Measurements from ENCODE around the gene C1orf74. TPM values are rescaled to one million over a fixed set of nuclear protein-coding genes. Genes with fewer than 3 reads are reported as not detected.

C1orf74 gene
- total RNA-seq, 2 experiments from 2014 or later: 3.7 to 4.3 TPM

DNA sequence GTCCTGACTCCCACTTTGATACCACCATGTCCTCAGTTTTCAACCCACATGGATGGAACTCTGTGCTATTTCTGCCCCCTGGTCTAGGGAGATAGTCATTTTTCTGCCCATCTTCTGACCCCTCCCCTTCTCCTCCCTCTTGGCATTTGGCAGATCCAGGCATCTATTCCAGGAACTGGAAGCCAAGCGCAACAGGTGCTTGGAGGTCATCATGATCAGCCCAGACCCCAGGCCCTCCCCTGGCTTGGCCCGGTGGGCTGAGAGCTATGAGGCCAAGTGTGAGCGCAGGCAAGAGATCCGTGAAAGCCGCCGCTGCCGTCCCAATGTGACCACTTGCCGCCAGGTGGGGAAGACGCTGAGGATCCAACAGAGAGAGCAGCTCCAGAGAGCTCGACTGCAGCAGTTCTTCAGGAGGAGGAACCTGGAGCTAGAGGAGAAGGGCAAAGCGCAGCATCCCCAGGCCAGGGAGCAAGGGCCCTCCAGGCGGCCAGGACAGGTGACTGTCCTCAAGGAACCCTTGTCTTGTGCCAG lies 24.5 kb downstream of the C1orf74 start:
- peaks cover 71% of the 10 kb centered on the region for H3K4me1 Mint-ChIP-seq
- H3K4me3 Mint-ChIP-seq: no peak overlapping the region
- peaks cover 79% of the 10 kb centered on the region for H3K36me3 Mint-ChIP-seq (ENCODE audit: low read depth)
- CTCF ChIA-PET: interaction anchor here (0.6 to 2.7 kb wide), 5 partner anchors 8 to 70 kb away, joined by 3 to 12 read pairs (median 6); no protein-coding TSS in a partner anchor
- intact Hi-C loops (cut with DNase I, micrococcal nuclease): loop anchor here (2.0 to 10.0 kb wide), 4 partner anchors 63 to 1935 kb away; no protein-coding TSS in a partner anchor
- ATAC-seq (no peak), DNase-seq (no peak)
- POLR2A ChIA-PET: no interaction called here
- peak overlapping the region; percentile 56 for H3K27ac Mint-ChIP-seq
- H3K9me3 Mint-ChIP-seq (ENCODE audit: low read depth): peaks cover 2% of the 10 kb centered on the region
- H3K27me3 Mint-ChIP-seq: no peaks in the 10 kb centered on the region

DNA sequence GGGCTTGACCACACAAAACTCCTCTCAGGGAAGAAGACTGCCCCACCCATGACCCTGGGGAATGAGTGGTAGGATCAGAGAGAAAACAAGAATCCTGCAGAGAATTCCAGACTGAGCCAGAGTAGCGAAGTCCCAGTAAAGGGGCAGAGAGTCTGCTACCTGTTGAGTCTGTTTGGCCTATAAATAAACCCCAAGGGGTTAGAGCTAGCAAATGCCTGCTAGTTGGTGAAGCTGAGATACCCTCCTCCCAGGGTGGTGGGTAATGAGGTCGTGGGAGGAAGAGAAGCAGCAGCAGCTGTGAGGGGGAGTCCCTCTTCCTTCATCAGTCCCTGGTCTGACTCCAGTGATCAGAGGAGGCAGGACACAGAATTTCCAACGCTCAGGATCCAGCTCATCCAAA lies 26.0 kb downstream of the C1orf74 start:
- H3K4me1 Mint-ChIP-seq: peaks cover 73% of the 10 kb centered on the region
- intact Hi-C loops (cut with DNase I, micrococcal nuclease): loop anchor here (2.0 to 10.0 kb wide), 4 partner anchors 64 to 1934 kb away; no protein-coding TSS in a partner anchor
- H3K27ac Mint-ChIP-seq: peak overlapping the region; percentile 99
- POLR2A ChIA-PET: interaction anchor here (2.4 kb wide), 1 partner anchor 10 kb away, joined by 21 read pairs; no protein-coding TSS in a partner anchor
- H3K27me3 Mint-ChIP-seq: no peaks in the 10 kb centered on the region
- ATAC-seq: no peak
- H3K4me3 Mint-ChIP-seq: peak overlapping the region; percentile 95
- DNase-seq: no peak
- CTCF ChIA-PET: interaction anchor here (1.3 to 5.0 kb wide), 3 partner anchors 9 to 34 kb away, joined by 3 to 58 read pairs (median 11); no protein-coding TSS in a partner anchor
- peaks cover 66% of the 10 kb centered on the region for H3K36me3 Mint-ChIP-seq (ENCODE audit: low read depth)
- H3K9me3 Mint-ChIP-seq (ENCODE audit: low read depth): no peaks in the 10 kb centered on the region

DNA sequence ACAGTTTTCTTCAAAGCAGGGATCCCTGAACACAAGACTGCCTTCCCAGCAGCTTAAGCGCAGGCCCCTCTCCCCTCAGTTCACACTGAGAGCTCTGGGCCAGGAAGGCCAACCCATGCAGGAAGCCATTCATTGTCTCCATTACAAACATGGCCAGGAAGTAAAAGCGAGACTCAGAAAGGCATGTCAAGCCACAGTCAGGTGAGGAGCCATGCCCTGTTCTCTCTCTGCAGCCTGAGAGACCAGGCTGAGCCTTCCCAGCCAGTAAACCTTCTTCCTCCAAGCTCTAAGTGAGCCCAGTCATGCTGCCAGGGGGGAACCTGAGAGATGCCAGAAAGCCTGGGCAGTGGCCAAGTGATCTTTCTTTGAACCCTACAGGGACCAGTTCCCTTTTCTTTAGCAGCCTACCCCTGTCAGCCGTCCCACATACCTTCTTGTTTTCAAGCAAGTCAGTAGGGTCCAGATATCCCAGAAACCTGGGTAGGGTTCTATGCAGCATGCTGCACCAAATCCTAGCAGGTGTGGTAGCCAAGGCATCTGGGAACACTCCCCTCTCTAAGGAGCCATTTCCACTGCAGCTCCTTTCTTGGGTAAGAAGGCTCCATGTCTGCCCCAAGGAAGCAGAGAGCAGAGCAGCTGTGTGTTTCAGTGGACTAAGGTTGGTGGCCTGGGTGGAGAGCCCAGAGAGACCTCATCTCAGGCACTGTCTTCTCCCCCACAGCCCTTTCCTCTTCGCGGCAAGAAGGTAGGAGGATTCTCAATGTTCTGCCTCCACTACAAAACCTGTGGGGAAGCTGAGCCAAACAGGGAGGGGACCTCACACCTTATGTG lies 27.5 kb downstream of the C1orf74 start:
- Mint-ChIP-seq H3K9me3 (ENCODE audit: low read depth) (no peaks in the 10 kb centered on the region), H3K4me3 (peak overlapping the region; percentile 95), H3K4me1 (peaks cover 75% of the 10 kb centered on the region), H3K27me3 (no peaks in the 10 kb centered on the region), H3K36me3 (ENCODE audit: low read depth) (peaks cover 50% of the 10 kb centered on the region), H3K27ac (peak overlapping the region; percentile 99)
- ATAC-seq (peak; percentile 34), DNase-seq (peak; percentile 63)
- POLR2A ChIA-PET: interaction anchor here (0.9 to 2.4 kb wide), 8 partner anchors 10 to 66 kb away, joined by 3 to 28 read pairs (median 4); partner anchors contain the start of gene C1orf74
- CTCF ChIA-PET: interaction anchor here (0.6 to 5.0 kb wide), 6 partner anchors 9 to 187 kb away, joined by 3 to 58 read pairs (median 6); no protein-coding TSS in a partner anchor
- intact Hi-C loops (cut with DNase I, micrococcal nuclease): loop anchor here (1.0 to 10.0 kb wide), 6 partner anchors 11 to 1932 kb away; partner anchors contain the start of genes C1orf74 (in 2 of the 2) and UTP25 (in 1 of the 2)

DNA sequence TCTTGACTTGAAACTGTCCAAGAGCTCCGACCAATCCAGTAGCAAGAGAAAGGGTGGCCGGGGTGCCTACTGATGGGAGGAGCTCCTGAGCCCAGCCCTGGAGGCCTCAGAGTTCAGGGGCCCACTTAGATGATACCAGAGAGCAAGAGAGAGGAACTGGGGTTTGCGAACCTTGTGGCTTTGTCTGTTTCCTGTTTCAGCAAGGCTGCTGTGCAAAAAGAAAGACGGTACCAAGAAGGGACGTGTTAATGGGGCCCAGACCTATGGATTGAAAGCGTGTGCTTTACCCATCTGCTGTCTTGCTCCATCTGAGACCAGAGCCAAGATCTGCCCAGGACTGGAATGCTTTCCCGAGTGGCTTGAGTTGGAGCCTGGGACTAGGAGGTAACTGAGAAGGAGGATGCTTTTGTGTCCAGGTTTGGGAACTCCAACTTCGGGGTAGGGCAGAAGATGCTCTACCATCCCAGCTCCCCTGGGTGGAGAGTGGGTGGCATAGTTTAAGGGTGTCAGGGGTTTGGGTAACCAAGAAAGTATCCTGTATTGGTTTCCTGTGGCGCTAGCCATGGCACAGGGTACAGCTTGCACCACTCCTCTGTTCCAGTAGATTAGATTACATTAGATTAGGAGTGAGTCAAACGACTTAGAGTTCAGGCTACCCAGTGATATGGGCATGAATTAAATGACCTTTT lies 28.3 kb downstream of the C1orf74 start, which contains the start of gene TRAF3IP3:
TSS of gene TRAF3IP3 (plus strand) at position 128 of the 689 bp plus-strand sequence. CDS start 3,987 bp downstream, outside the sequence.
- no peaks in the 10 kb centered on the region for H3K27me3 Mint-ChIP-seq
- ChIA-PET POLR2A (interaction anchor here (0.9 to 1.9 kb wide), 10 partner anchors 10 to 618 kb away, joined by 3 to 28 read pairs (median 4); partner anchors contain the start of gene C1orf74), CTCF (interaction anchor here (0.6 to 5.0 kb wide), 13 partner anchors 8 to 504 kb away, joined by 3 to 58 read pairs (median 5); partner anchors contain the start of genes C1orf74 and UTP25)
- peaks cover 43% of the 10 kb centered on the region for H3K36me3 Mint-ChIP-seq (ENCODE audit: low read depth)
- DNase-seq (peak; percentile 89), ATAC-seq (peak; percentile 76)
- H3K4me3 Mint-ChIP-seq: peak within 1 kb of the TSS; percentile 95
- peak within 1 kb of the TSS; percentile 99 for H3K27ac Mint-ChIP-seq
- H3K4me1 Mint-ChIP-seq: peaks cover 75% of the 10 kb centered on the region
- H3K9me3 Mint-ChIP-seq (ENCODE audit: low read depth): no peaks in the 10 kb centered on the region
- intact Hi-C loops (cut with DNase I, micrococcal nuclease): loop anchor here (1.0 to 10.0 kb wide), 6 partner anchors 12 to 1931 kb away; partner anchors contain the start of genes C1orf74 (in 2 of the 2) and UTP25 (in 1 of the 2)

DNA sequence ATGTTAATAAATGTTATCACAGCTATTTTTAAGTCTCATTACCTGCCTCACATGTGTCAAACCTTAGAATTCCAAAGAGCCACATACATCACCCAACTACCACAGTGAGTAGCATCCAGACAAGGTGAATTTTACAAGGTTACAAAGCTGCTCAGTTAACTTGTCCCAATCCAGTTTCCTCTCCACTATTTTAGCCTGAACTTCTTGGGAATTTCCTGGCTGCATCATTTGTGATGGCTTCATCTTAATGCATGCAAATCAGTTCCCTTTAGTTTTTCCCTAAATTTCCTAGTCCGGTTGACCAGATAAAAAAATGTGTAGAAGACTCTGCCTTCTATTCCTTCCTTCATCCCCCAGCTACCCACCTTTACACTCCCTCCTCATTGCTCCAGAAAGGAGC lies 29.1 kb downstream of the C1orf74 start:
- peaks cover 36% of the 10 kb centered on the region for H3K36me3 Mint-ChIP-seq (ENCODE audit: low read depth)
- H3K4me3 Mint-ChIP-seq: peak overlapping the region; percentile 95
- ChIA-PET CTCF (interaction anchor here (0.6 to 5.0 kb wide), 15 partner anchors 9 to 186 kb away, joined by 3 to 58 read pairs (median 5); partner anchors contain the start of genes C1orf74 and UTP25), POLR2A (interaction anchor here (0.9 to 1.9 kb wide), 7 partner anchors 11 to 619 kb away, joined by 3 to 28 read pairs (median 4); partner anchors contain the start of gene C1orf74)
- DNase-seq (no peak), ATAC-seq (no peak)
- no peaks in the 10 kb centered on the region for H3K27me3 Mint-ChIP-seq
- H3K9me3 Mint-ChIP-seq (ENCODE audit: low read depth): no peaks in the 10 kb centered on the region
- intact Hi-C loops (cut with DNase I, micrococcal nuclease): loop anchor here (10.0 kb wide), 3 partner anchors 580 to 1930 kb away; no protein-coding TSS in a partner anchor
- H3K27ac Mint-ChIP-seq: peak overlapping the region; percentile 99
- peaks cover 77% of the 10 kb centered on the region for H3K4me1 Mint-ChIP-seq

DNA sequence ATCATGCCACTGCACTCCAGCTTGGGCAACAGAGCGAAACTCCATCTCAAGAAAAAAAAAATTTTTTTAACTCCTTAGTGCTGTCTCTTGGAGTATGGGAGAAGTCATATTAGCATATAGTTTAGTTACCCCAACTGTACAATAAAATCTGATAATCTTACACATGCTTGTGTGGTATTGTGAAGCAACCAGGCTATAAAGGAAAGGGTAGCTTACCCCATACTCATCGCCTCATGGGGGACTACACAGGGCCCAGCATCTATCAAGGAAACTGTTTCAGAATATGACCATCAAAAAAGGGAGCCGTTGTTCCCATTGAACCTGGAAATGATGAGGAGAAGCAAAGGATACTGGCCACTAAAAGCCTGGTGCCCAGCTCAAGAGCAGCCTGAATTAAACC lies 31.5 kb downstream of the C1orf74 start:
- DNase-seq (no peak), ATAC-seq (no peak)
- ChIA-PET CTCF (interaction anchor here (0.7 to 6.7 kb wide), 5 partner anchors 15 to 69 kb away, joined by 3 to 75 read pairs (median 5); no protein-coding TSS in a partner anchor), POLR2A (interaction anchor here (0.6 to 2.7 kb wide), 4 partner anchors 16 to 62 kb away, joined by 3 to 23 read pairs (median 4); partner anchors contain the start of gene C1orf74)
- intact Hi-C loops (cut with DNase I, micrococcal nuclease): loop anchor here (1.0 to 10.0 kb wide), 7 partner anchors 15 to 1928 kb away; partner anchors contain the start of genes C1orf74 (in 2 of the 2), LAMB3 (in 1 of the 2) and UTP25 (in 1 of the 2)
- Mint-ChIP-seq H3K36me3 (ENCODE audit: low read depth) (peaks cover 12% of the 10 kb centered on the region), H3K4me1 (peaks cover 70% of the 10 kb centered on the region), H3K9me3 (ENCODE audit: low read depth) (no peaks in the 10 kb centered on the region), H3K4me3 (no peak overlapping the region), H3K27me3 (no peaks in the 10 kb centered on the region), H3K27ac (peak overlapping the region; percentile 98)

DNA sequence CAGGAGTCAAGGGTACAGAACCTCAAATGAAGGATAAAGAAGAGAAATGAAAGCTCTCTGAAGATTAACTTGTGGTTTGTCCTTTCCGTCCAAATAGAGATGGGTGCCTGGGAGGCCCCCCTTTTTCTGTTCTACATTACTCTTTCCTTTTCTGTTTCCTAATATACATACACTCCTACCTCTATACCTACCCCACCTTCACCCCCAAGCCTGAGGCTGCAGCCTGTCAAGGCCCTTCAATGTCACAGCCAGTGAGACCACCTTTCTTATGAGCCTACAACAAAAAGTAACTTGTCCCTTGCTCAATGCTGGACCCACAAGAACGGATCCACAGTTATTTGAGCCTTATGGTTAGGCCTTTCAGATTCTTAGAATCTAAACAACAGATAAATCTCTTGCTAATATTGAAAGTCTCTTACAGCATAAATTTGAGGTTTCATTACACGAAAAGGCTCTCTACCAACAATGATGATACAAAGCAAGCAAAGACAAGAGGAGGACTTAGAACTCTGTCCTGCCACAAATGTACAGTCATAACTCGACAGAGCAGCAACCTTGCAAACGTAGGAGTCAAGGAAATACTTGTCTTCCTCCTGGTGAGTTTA lies 32.6 kb downstream of the C1orf74 start:
- Mint-ChIP-seq H3K27ac (peak overlapping the region; percentile 98), H3K4me3 (peak overlapping the region; percentile 51), H3K9me3 (ENCODE audit: low read depth) (no peaks in the 10 kb centered on the region), H3K36me3 (ENCODE audit: low read depth) (peaks cover 3% of the 10 kb centered on the region), H3K27me3 (no peaks in the 10 kb centered on the region), H3K4me1 (peaks cover 82% of the 10 kb centered on the region)
- ChIA-PET POLR2A (interaction anchor here (0.6 to 2.7 kb wide), 5 partner anchors 14 to 32 kb away, joined by 3 to 23 read pairs (median 5); no protein-coding TSS in a partner anchor), CTCF (interaction anchor here (0.5 to 6.7 kb wide), 11 partner anchors 9 to 638 kb away, joined by 3 to 75 read pairs (median 5); partner anchors contain the start of gene C1orf74)
- intact Hi-C loops (cut with DNase I, micrococcal nuclease): loop anchor here (1.0 to 10.0 kb wide), 8 partner anchors 17 to 1927 kb away; partner anchors contain the start of genes C1orf74 (in 2 of the 2), LAMB3 (in 1 of the 2) and UTP25 (in 1 of the 2)
- peak; percentile 65 for DNase-seq
- ATAC-seq: peak; percentile 48

DNA sequence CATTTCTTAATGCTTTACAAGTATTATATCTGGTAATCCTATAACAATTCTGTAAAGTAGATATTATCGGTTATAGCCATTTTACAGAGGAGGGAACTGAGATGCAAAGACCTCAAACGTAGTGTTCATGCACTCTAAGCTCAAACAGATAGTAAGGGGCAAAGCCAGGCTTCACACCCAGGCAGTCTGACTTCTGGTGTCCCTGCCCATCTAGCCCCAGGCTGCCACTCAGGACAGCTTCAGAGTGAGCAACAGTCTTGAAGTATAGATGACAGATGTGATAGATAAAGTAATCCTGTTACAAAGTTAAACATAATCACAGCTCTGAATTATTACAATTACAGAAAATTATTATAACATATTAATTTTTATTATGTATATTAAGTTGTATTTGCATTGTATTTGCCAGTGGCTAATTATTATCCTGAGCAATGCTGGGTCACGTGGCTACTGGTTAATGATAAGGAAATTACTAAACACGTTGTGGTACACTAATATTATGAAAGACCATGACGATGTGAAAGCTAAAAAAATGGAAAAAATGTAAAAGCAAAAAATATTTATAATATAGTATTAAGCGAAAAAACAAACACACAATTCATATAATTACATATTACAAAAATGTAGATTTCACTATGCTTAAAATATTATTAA lies 34.6 kb downstream of the C1orf74 start:
- intact Hi-C loops (cut with DNase I, micrococcal nuclease): loop anchor here (5.0 to 10.0 kb wide), 6 partner anchors 37 to 1925 kb away; partner anchors contain the start of genes G0S2 (in 1 of the 2) and LAMB3 (in 1 of the 2)
- ChIA-PET POLR2A (interaction anchor here (1.3 kb wide), 1 partner anchor 19 kb away, joined by 3 read pairs; no protein-coding TSS in a partner anchor), CTCF (interaction anchor here (0.6 to 6.7 kb wide), 17 partner anchors 14 to 173 kb away, joined by 3 to 75 read pairs (median 3); partner anchors contain the start of gene UTP25)
- Mint-ChIP-seq H3K4me1 (peaks cover 78% of the 10 kb centered on the region), H3K36me3 (ENCODE audit: low read depth) (no peaks in the 10 kb centered on the region), H3K27me3 (no peaks in the 10 kb centered on the region), H3K4me3 (no peak overlapping the region), H3K9me3 (ENCODE audit: low read depth) (no peaks in the 10 kb centered on the region), H3K27ac (peak overlapping the region; percentile 73)
- ATAC-seq: no peak
- no peak for DNase-seq

DNA sequence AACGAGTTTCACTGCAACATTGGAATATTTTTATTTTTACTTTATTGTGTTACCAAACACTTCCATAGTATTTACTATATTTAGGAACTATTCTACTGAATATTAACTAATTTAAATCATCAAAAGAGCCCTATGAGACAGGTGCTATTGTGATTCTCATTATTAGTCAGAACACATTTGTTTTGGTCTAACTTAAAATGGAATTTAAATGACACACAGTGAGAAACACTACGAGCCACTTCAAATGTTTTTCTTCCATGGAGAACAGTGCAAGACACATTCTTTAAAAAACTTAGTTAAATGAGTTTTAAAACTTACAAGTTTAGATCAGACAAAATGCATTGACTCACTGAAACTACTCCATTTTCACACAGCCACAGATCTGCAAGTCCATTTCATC lies 35.2 kb downstream of the C1orf74 start:
- Mint-ChIP-seq H3K27me3 (no peaks in the 10 kb centered on the region), H3K36me3 (ENCODE audit: low read depth) (no peaks in the 10 kb centered on the region), H3K9me3 (ENCODE audit: low read depth) (no peaks in the 10 kb centered on the region), H3K4me1 (peaks cover 75% of the 10 kb centered on the region), H3K27ac (peak overlapping the region; percentile 73), H3K4me3 (no peak overlapping the region)
- ATAC-seq: peak; percentile 5
- intact Hi-C loops (cut with DNase I, micrococcal nuclease): loop anchor here in 1 of 2 experiments (5.0 kb wide), 2 partner anchors 37 to 72 kb away; partner anchors contain the start of gene G0S2
- DNase-seq: no peak
- ChIA-PET POLR2A (interaction anchor here (1.3 kb wide), 2 partner anchors 19 to 35 kb away, joined by 3 read pairs; partner anchors contain the start of gene C1orf74), CTCF (interaction anchor here (0.6 to 6.7 kb wide), 27 partner anchors 8 to 183 kb away, joined by 3 to 75 read pairs (median 6); partner anchors contain the start of genes TRAF3IP3 and UTP25)
